Activated CD4-positive, alpha-beta T cell treated with anti-CD3 and anti-CD28 coated beads, Interleukin-2, amount 10 ng/mL, durations not matched to agents 7 days and 5 days (primary cell): ENCODE results near the gene SLC30A2. TPM values are rescaled to one million over a fixed set of nuclear protein-coding genes. Genes with fewer than 3 reads are reported as not detected.
A peak's percentile ranks its signal among the peaks of the same experiment; 100 is the strongest.

Source experiments
- CTCF ChIA-PET: fragments of 350-600 bp; sonication (Branson Sonifier 250); formaldehyde crosslinking; loops from one replicate; lab custom pipeline; 2021; ENCODE audit warnings: antibody characterized with exemption; lab: Charles Lee
- POLR2A ChIA-PET: fragments of 350-600 bp; sonication (Branson Sonifier 250); formaldehyde crosslinking; loops from one replicate; lab custom pipeline; 2021; ENCODE audit warnings: antibody characterized with exemption; lab: Charles Lee
- DNase-seq: peaks from one replicate; pipeline ENCODE4 v3.0.0-alpha.2; 2020
- H3K27ac Mint-ChIP-seq: one replicate; pipeline ENCODE4 v1.8.0; 2021; ENCODE audit warnings: mild to moderate bottlenecking, moderate library complexity, mixed read lengths
- H3K27me3 Mint-ChIP-seq: one replicate; pipeline ENCODE4 v1.8.0; 2021; ENCODE audit warnings: mixed read lengths
- H3K36me3 Mint-ChIP-seq: one replicate; pipeline ENCODE4 v1.8.0; 2021; ENCODE audit warnings: low read depth, mixed read lengths
- H3K4me1 Mint-ChIP-seq: one replicate; pipeline ENCODE4 v1.8.0; 2021; ENCODE audit warnings: mixed read lengths
- H3K4me3 Mint-ChIP-seq: one replicate; pipeline ENCODE4 v1.8.0; 2021; ENCODE audit warnings: mild to moderate bottlenecking, moderate library complexity, mixed read lengths
- H3K9me3 Mint-ChIP-seq: one replicate; pipeline ENCODE4 v1.8.0; 2021; ENCODE audit warnings: mixed read lengths
- total RNA-seq, 2 experiments: library from RNA; stranded (reverse); gene quantifications; one replicate each; pipeline ENCODE4 v1.2.3, GENCODE V29; 2021

SLC30A2 gene
- total RNA-seq, 2 experiments from 2014 or later: not detected

GRCh38 chr1:26079960-26080814 is 34.3 kb upstream of the SLC30A2 start:
- H3K27ac Mint-ChIP-seq: no peak overlapping the region
- DNase-seq: no peak
- H3K27me3 Mint-ChIP-seq: peaks cover 16% of the 10 kb centered on the region
- H3K4me3 Mint-ChIP-seq: no peak overlapping the region
- H3K9me3 Mint-ChIP-seq: no peaks in the 10 kb centered on the region
- ChIA-PET POLR2A (interaction anchor here (0.6 kb wide), 1 partner anchor 135 kb away, joined by 3 read pairs; no protein-coding TSS in a partner anchor), CTCF (interaction anchor here (0.9 to 1.6 kb wide), 6 partner anchors 8 to 154 kb away, joined by 3 to 5 read pairs (median 3); partner anchors contain the start of gene CEP85)
- H3K36me3 Mint-ChIP-seq: no peaks in the 10 kb centered on the region
- H3K4me1 Mint-ChIP-seq: peaks cover 15% of the 10 kb centered on the region

- CTCF ChIA-PET: interaction anchor here (1.3 to 1.4 kb wide), 2 partner anchors 9 to 20 kb away, joined by 3 to 5 read pairs; no protein-coding TSS in a partner anchor
- peaks cover 15% of the 10 kb centered on the region for H3K4me1 Mint-ChIP-seq
- H3K36me3 Mint-ChIP-seq: no peaks in the 10 kb centered on the region
- DNase-seq: no peak
- POLR2A ChIA-PET: no interaction called here
- no peak overlapping the region for H3K27ac Mint-ChIP-seq
- no peak overlapping the region for H3K4me3 Mint-ChIP-seq
- H3K27me3 Mint-ChIP-seq: peaks cover 13% of the 10 kb centered on the region
- H3K9me3 Mint-ChIP-seq: no peaks in the 10 kb centered on the region
Measured at GRCh38 chr1:26079178-26079563, 33.3 kb upstream of the SLC30A2 start.

GRCh38 chr1:26078286-26079177 is 32.6 kb upstream of the SLC30A2 start:
- Mint-ChIP-seq H3K27ac (no peak overlapping the region), H3K27me3 (peaks cover 11% of the 10 kb centered on the region), H3K36me3 (no peaks in the 10 kb centered on the region), H3K4me3 (no peak overlapping the region), H3K4me1 (peaks cover 15% of the 10 kb centered on the region), H3K9me3 (no peaks in the 10 kb centered on the region)
- ChIA-PET POLR2A (no interaction called here), CTCF (interaction anchor here (1.3 to 1.5 kb wide), 3 partner anchors 9 to 20 kb away, joined by 3 to 5 read pairs (median 5); no protein-coding TSS in a partner anchor)
- DNase-seq: no peak

- H3K9me3 Mint-ChIP-seq: no peaks in the 10 kb centered on the region
- POLR2A ChIA-PET: no interaction called here
- CTCF ChIA-PET: interaction anchor here (0.6 to 1.8 kb wide), 4 partner anchors 8 to 92 kb away, joined by 3 to 5 read pairs (median 4); partner anchors contain the start of gene ZNF593
- no peak overlapping the region for H3K27ac Mint-ChIP-seq
- H3K36me3 Mint-ChIP-seq: no peaks in the 10 kb centered on the region
- H3K27me3 Mint-ChIP-seq: peaks cover 16% of the 10 kb centered on the region
- no peak overlapping the region for H3K4me3 Mint-ChIP-seq
- DNase-seq: no peak
- peaks cover 15% of the 10 kb centered on the region for H3K4me1 Mint-ChIP-seq
Measured at GRCh38 chr1:26077524-26077923, 31.6 kb upstream of the SLC30A2 start.

- peaks cover 15% of the 10 kb centered on the region for H3K4me1 Mint-ChIP-seq
- no peak overlapping the region for H3K27ac Mint-ChIP-seq
- peaks cover 26% of the 10 kb centered on the region for H3K27me3 Mint-ChIP-seq
- no peaks in the 10 kb centered on the region for H3K36me3 Mint-ChIP-seq
- no peak for DNase-seq
- POLR2A ChIA-PET: no interaction called here
- no peaks in the 10 kb centered on the region for H3K9me3 Mint-ChIP-seq
- CTCF ChIA-PET: interaction anchor here (1.8 kb wide), 1 partner anchor 10 kb away, joined by 4 read pairs; no protein-coding TSS in a partner anchor
- H3K4me3 Mint-ChIP-seq: no peak overlapping the region
Measured at GRCh38 chr1:26075421-26076144, 29.7 kb upstream of the SLC30A2 start.

GRCh38 chr1:26072305-26072704 is 26.4 kb upstream of the SLC30A2 start:
- H3K27me3 Mint-ChIP-seq: peaks cover 31% of the 10 kb centered on the region
- CTCF ChIA-PET: interaction anchor here (1.0 kb wide), 1 partner anchor 16 kb away, joined by 5 read pairs; no protein-coding TSS in a partner anchor
- H3K27ac Mint-ChIP-seq: no peak overlapping the region

GRCh38 chr1:26070963-26071342 is 25.0 kb upstream of the SLC30A2 start:
- Mint-ChIP-seq H3K9me3 (no peaks in the 10 kb centered on the region), H3K27ac (no peak overlapping the region), H3K36me3 (no peaks in the 10 kb centered on the region), H3K27me3 (peaks cover 29% of the 10 kb centered on the region), H3K4me1 (peaks cover 8% of the 10 kb centered on the region), H3K4me3 (no peak overlapping the region)
- no peak for DNase-seq
- ChIA-PET POLR2A (no interaction called here), CTCF (interaction anchor here (0.6 to 1.4 kb wide), 2 partner anchors 35 to 94 kb away, joined by 3 read pairs; no protein-coding TSS in a partner anchor)

More at GRCh38 chr1:26072305-26072704, 26.4 kb upstream of the SLC30A2 start:
- no peaks in the 10 kb centered on the region for H3K9me3 Mint-ChIP-seq
- POLR2A ChIA-PET: no interaction called here
- no peak overlapping the region for H3K4me3 Mint-ChIP-seq
- no peak for DNase-seq
- no peaks in the 10 kb centered on the region for H3K36me3 Mint-ChIP-seq
- H3K4me1 Mint-ChIP-seq: peaks cover 15% of the 10 kb centered on the region

GRCh38 chr1:26070296-26070962 is 24.5 kb upstream of the SLC30A2 start:
- Mint-ChIP-seq H3K9me3 (no peaks in the 10 kb centered on the region), H3K36me3 (no peaks in the 10 kb centered on the region), H3K4me1 (peaks cover 3% of the 10 kb centered on the region), H3K27me3 (peaks cover 29% of the 10 kb centered on the region), H3K4me3 (no peak overlapping the region), H3K27ac (no peak overlapping the region)
- CTCF ChIA-PET: interaction anchor here (0.5 to 1.4 kb wide), 4 partner anchors 15 to 231 kb away, joined by 3 to 4 read pairs (median 3); no protein-coding TSS in a partner anchor
- no peak for DNase-seq
- POLR2A ChIA-PET: no interaction called here

- Mint-ChIP-seq H3K4me3 (no peak overlapping the region), H3K27ac (no peak overlapping the region), H3K36me3 (no peaks in the 10 kb centered on the region), H3K4me1 (no peaks in the 10 kb centered on the region), H3K9me3 (no peaks in the 10 kb centered on the region), H3K27me3 (peaks cover 29% of the 10 kb centered on the region)
- POLR2A ChIA-PET: no interaction called here
- no peak for DNase-seq
- CTCF ChIA-PET: interaction anchor here (0.5 to 1.4 kb wide), 4 partner anchors 16 to 1986 kb away, joined by 3 to 4 read pairs (median 3); no protein-coding TSS in a partner anchor
Measured at GRCh38 chr1:26069941-26070295, 24.0 kb upstream of the SLC30A2 start.

- H3K27me3 Mint-ChIP-seq: peaks cover 21% of the 10 kb centered on the region
- no peak within 1 kb of the TSS for H3K4me3 Mint-ChIP-seq
- CTCF ChIA-PET: interaction anchor here (0.6 to 1.0 kb wide), 3 partner anchors 9 to 70 kb away, joined by 3 to 5 read pairs (median 3); no protein-coding TSS in a partner anchor
Measured at GRCh38 chr1:26067432-26067911, 21.6 kb upstream of the SLC30A2 start, which contains the start of gene TRIM63. Gene TRIM63, minus strand, starts transcription at chr1:26067630. Its CDS starts 136 bp downstream, at chr1:26067494.

GRCh38 chr1:26066857-26067256 is 20.9 kb upstream of the SLC30A2 start:
- ChIA-PET CTCF (interaction anchor here (0.6 to 1.3 kb wide), 6 partner anchors 11 to 715 kb away, joined by 3 to 5 read pairs (median 4); no protein-coding TSS in a partner anchor), POLR2A (no interaction called here)
- DNase-seq: no peak
- Mint-ChIP-seq H3K4me3 (no peak overlapping the region), H3K36me3 (no peaks in the 10 kb centered on the region), H3K27me3 (peaks cover 19% of the 10 kb centered on the region), H3K27ac (peak overlapping the region; percentile 37), H3K4me1 (no peaks in the 10 kb centered on the region), H3K9me3 (no peaks in the 10 kb centered on the region)

More at GRCh38 chr1:26067432-26067911, 21.6 kb upstream of the SLC30A2 start, which contains the start of gene TRIM63:
- DNase-seq: no peak
- Mint-ChIP-seq H3K36me3 (no peaks in the 10 kb centered on the region), H3K27ac (peak within 1 kb of the TSS; percentile 37), H3K4me1 (no peaks in the 10 kb centered on the region), H3K9me3 (no peaks in the 10 kb centered on the region)
- POLR2A ChIA-PET: no interaction called here
